Activated T-cell treated with anti-CD3 and anti-CD28 coated beads, Interleukin-2, amount 50 U/mL, for 4 hours (primary cell): ENCODE data around the gene KLHDC4. TPM values are rescaled to one million over a fixed set of nuclear protein-coding genes. Genes with fewer than 3 reads are reported as not detected.
"Not testable (repeated sequence)": the region's sequence is repeated elsewhere in the genome, so short reads cannot be mapped to it uniquely, and the experiment has no call there.

ENCODE experiments used
- ATAC-seq, 2 donors: fragments of 200-7000 bp; cut with Tn5 transposase; one replicate each; pipeline ENCODE4 v1.10.0; 2021
- DNase-seq: peaks from one replicate; pipeline ENCODE4 v3.0.0-alpha.2; 2020
- H3K27me3 Mint-ChIP-seq: one replicate; pipeline ENCODE4 v1.8.0; 2021; ENCODE audit warnings: low read depth, mixed read lengths
- H3K36me3 Mint-ChIP-seq: one replicate; pipeline ENCODE4 v1.8.0; 2022; ENCODE audit warnings: mixed read lengths; ENCODE audit not compliant: insufficient read depth
- H3K4me1 Mint-ChIP-seq: one replicate; pipeline ENCODE4 v1.8.0; 2021; ENCODE audit warnings: low read depth, mixed read lengths
- H3K4me3 Mint-ChIP-seq: one replicate; pipeline ENCODE4 v1.8.0; 2021; ENCODE audit warnings: mild to moderate bottlenecking, moderate library complexity, mixed read lengths
- H3K9me3 Mint-ChIP-seq: one replicate; pipeline ENCODE4 v1.8.0; 2021; ENCODE audit warnings: mixed read lengths
- total RNA-seq, 3 donors: library from RNA; stranded (reverse); gene quantifications; one replicate each; pipeline ENCODE4 v1.2.1, GENCODE V29; 2021

Gene KLHDC4
- total RNA-seq, 3 donors from 2014 or later = 71.6 to 78.1 (median 76.0) TPM

- H3K4me3 Mint-ChIP-seq = no peak overlapping the region
- peaks cover 24% of the 10 kb centered on the region for H3K4me1 Mint-ChIP-seq
- H3K27me3 Mint-ChIP-seq = no peaks in the 10 kb centered on the region
- H3K36me3 Mint-ChIP-seq = peaks cover 39% of the 10 kb centered on the region
- DNase-seq (no peak), ATAC-seq (no peak)
- H3K9me3 Mint-ChIP-seq = no peaks in the 10 kb centered on the region
These were observed 40.1 kb downstream of the KLHDC4 start for GRCh38 chr16:87725596-87726235.

GRCh38 chr16:87724490-87725291, 41.1 kb downstream of the KLHDC4 start:
- H3K4me1 Mint-ChIP-seq = peaks cover 24% of the 10 kb centered on the region
- no peak for DNase-seq
- no peaks in the 10 kb centered on the region for H3K27me3 Mint-ChIP-seq
- peak in 1 of 2 donors; percentile 41 for ATAC-seq
- no peaks in the 10 kb centered on the region for H3K9me3 Mint-ChIP-seq
- H3K4me3 Mint-ChIP-seq = no peak overlapping the region
- H3K36me3 Mint-ChIP-seq = peaks cover 40% of the 10 kb centered on the region

- DNase-seq = no peak
These were observed 42.6 kb downstream of the KLHDC4 start for GRCh38 chr16:87723226-87723623.

GRCh38 chr16:87722590-87723225, 43.1 kb downstream of the KLHDC4 start:
- H3K36me3 Mint-ChIP-seq = peaks cover 42% of the 10 kb centered on the region
- peaks cover 24% of the 10 kb centered on the region for H3K4me1 Mint-ChIP-seq
- no peak overlapping the region for H3K4me3 Mint-ChIP-seq
- H3K9me3 Mint-ChIP-seq = no peaks in the 10 kb centered on the region
- no peaks in the 10 kb centered on the region for H3K27me3 Mint-ChIP-seq
- no peak for DNase-seq
- ATAC-seq = no peak

More at GRCh38 chr16:87723226-87723623, 42.6 kb downstream of the KLHDC4 start:
- peaks cover 24% of the 10 kb centered on the region for H3K4me1 Mint-ChIP-seq
- no peaks in the 10 kb centered on the region for H3K27me3 Mint-ChIP-seq
- H3K4me3 Mint-ChIP-seq = no peak overlapping the region
- peaks cover 42% of the 10 kb centered on the region for H3K36me3 Mint-ChIP-seq
- H3K9me3 Mint-ChIP-seq = no peaks in the 10 kb centered on the region
- ATAC-seq = no peak

- Mint-ChIP-seq H3K4me1 (peaks cover 27% of the 10 kb centered on the region), H3K9me3 (no peaks in the 10 kb centered on the region), H3K27me3 (no peaks in the 10 kb centered on the region), H3K36me3 (peaks cover 42% of the 10 kb centered on the region), H3K4me3 (no peak overlapping the region)
- DNase-seq = no peak
- ATAC-seq = no peak
These were observed 43.9 kb downstream of the KLHDC4 start for GRCh38 chr16:87721622-87722585.

GRCh38 chr16:87720446-87720845, 45.3 kb downstream of the KLHDC4 start:
- Mint-ChIP-seq H3K36me3 (peaks cover 45% of the 10 kb centered on the region), H3K9me3 (no peaks in the 10 kb centered on the region), H3K27me3 (no peaks in the 10 kb centered on the region), H3K4me1 (peaks cover 31% of the 10 kb centered on the region), H3K4me3 (no peak overlapping the region)
- ATAC-seq (no peak), DNase-seq (no peak)

- peaks cover 33% of the 10 kb centered on the region for H3K4me1 Mint-ChIP-seq
These were observed 47.0 kb downstream of the KLHDC4 start for GRCh38 chr16:87718831-87719230.

GRCh38 chr16:87715658-87716057, 50.1 kb downstream of the KLHDC4 start:
- DNase-seq (no peak), ATAC-seq (no peak)
- H3K36me3 Mint-ChIP-seq = peaks cover 43% of the 10 kb centered on the region
- no peaks in the 10 kb centered on the region for H3K9me3 Mint-ChIP-seq
- no peaks in the 10 kb centered on the region for H3K27me3 Mint-ChIP-seq
- H3K4me3 Mint-ChIP-seq = no peak overlapping the region
- peaks cover 38% of the 10 kb centered on the region for H3K4me1 Mint-ChIP-seq

More at GRCh38 chr16:87718831-87719230, 47.0 kb downstream of the KLHDC4 start:
- H3K9me3 Mint-ChIP-seq, H3K4me3 Mint-ChIP-seq, H3K27me3 Mint-ChIP-seq, DNase-seq, ATAC-seq: not testable (repeated sequence)
- H3K36me3 Mint-ChIP-seq = peaks cover 46% of the 10 kb centered on the region

- H3K27me3 Mint-ChIP-seq = no peaks in the 10 kb centered on the region
- peaks cover 44% of the 10 kb centered on the region for H3K36me3 Mint-ChIP-seq
- no peak overlapping the region for H3K4me3 Mint-ChIP-seq
- no peaks in the 10 kb centered on the region for H3K9me3 Mint-ChIP-seq
- H3K4me1 Mint-ChIP-seq = peaks cover 38% of the 10 kb centered on the region
- DNase-seq (no peak), ATAC-seq (no peak)
These were observed 50.6 kb downstream of the KLHDC4 start for GRCh38 chr16:87715231-87715630.

GRCh38 chr16:87713451-87714229, 52.1 kb downstream of the KLHDC4 start:
- no peaks in the 10 kb centered on the region for H3K9me3 Mint-ChIP-seq
- peak overlapping the region; percentile 21 for H3K4me3 Mint-ChIP-seq
- no peaks in the 10 kb centered on the region for H3K27me3 Mint-ChIP-seq
- H3K36me3 Mint-ChIP-seq = peaks cover 39% of the 10 kb centered on the region
- H3K4me1 Mint-ChIP-seq = peaks cover 38% of the 10 kb centered on the region
- ATAC-seq = peak; percentile 85 to 89
- DNase-seq = peak; percentile 42

- Mint-ChIP-seq H3K9me3 (no peaks in the 10 kb centered on the region), H3K27me3 (no peaks in the 10 kb centered on the region), H3K4me3 (no peak overlapping the region), H3K4me1 (peaks cover 35% of the 10 kb centered on the region), H3K36me3 (peaks cover 42% of the 10 kb centered on the region)
- ATAC-seq (no peak), DNase-seq (no peak)
These were observed 53.5 kb downstream of the KLHDC4 start for GRCh38 chr16:87712184-87712762.

- peaks cover 39% of the 10 kb centered on the region for H3K36me3 Mint-ChIP-seq
These were observed 54.9 kb downstream of the KLHDC4 start for GRCh38 chr16:87710887-87711286.

GRCh38 chr16:87709677-87710076, 56.1 kb downstream of the KLHDC4 start:
- DNase-seq (no peak), ATAC-seq (no peak)
- Mint-ChIP-seq H3K36me3 (peaks cover 27% of the 10 kb centered on the region), H3K4me3 (no peak overlapping the region), H3K9me3 (no peaks in the 10 kb centered on the region), H3K4me1 (peaks cover 23% of the 10 kb centered on the region), H3K27me3 (no peaks in the 10 kb centered on the region)

More at GRCh38 chr16:87710887-87711286, 54.9 kb downstream of the KLHDC4 start:
- Mint-ChIP-seq H3K4me1 (peaks cover 35% of the 10 kb centered on the region), H3K9me3 (no peaks in the 10 kb centered on the region), H3K27me3 (no peaks in the 10 kb centered on the region), H3K4me3 (no peak overlapping the region)
- ATAC-seq = no peak
- no peak for DNase-seq
